A204.1 (cell line): ENCODE results near the gene TP53TG5.

Source experiments
- FAIRE-seq: peaks from 2 replicates; lab custom pipeline; 2012; peaks lifted over from hg19 to GRCh38; lab: Jason Lieb, UNC

TP53TG5 gene

GRCh38 chr20:45405571-45406259, 27.6 kb upstream of the TP53TG5 start:
- FAIRE-seq, result no peak

GRCh38 chr20:45404438-45404837, 26.3 kb upstream of the TP53TG5 start:
- no peak for FAIRE-seq

GRCh38 chr20:45402946-45403345, 24.8 kb upstream of the TP53TG5 start:
- no peak for FAIRE-seq

GRCh38 chr20:45400346-45401031, 22.4 kb upstream of the TP53TG5 start:
- FAIRE-seq, result no peak

GRCh38 chr20:45399018-45399417, 20.9 kb upstream of the TP53TG5 start:
- no peak for FAIRE-seq

- no peak for FAIRE-seq
Measured at GRCh38 chr20:45395114-45395415, 16.9 kb upstream of the TP53TG5 start.

- no peak for FAIRE-seq
Measured at GRCh38 chr20:45394221-45395113, 16.3 kb upstream of the TP53TG5 start.

- FAIRE-seq, result no peak
Measured at GRCh38 chr20:45392733-45393132, 14.6 kb upstream of the TP53TG5 start.

GRCh38 chr20:45391559-45391958, 13.4 kb upstream of the TP53TG5 start:
- FAIRE-seq, result no peak

GRCh38 chr20:45390931-45391330, 12.8 kb upstream of the TP53TG5 start:
- FAIRE-seq, result no peak

- no peak for FAIRE-seq
Measured at GRCh38 chr20:45387274-45387673, 9.1 kb upstream of the TP53TG5 start.

GRCh38 chr20:45377269-45377668, 856 bp downstream of the TP53TG5 start:
- FAIRE-seq, result no peak

- no peak for FAIRE-seq
Measured at GRCh38 chr20:45374966-45375365, 3.2 kb downstream of the TP53TG5 start.

GRCh38 chr20:45374101-45374467, 4.0 kb downstream of the TP53TG5 start:
- FAIRE-seq, result no peak

GRCh38 chr20:45373353-45374100, 4.6 kb downstream of the TP53TG5 start:
- FAIRE-seq, result no peak

- no peak for FAIRE-seq
Measured at GRCh38 chr20:45372646-45373352, 5.3 kb downstream of the TP53TG5 start.

GRCh38 chr20:45372241-45372640, 5.9 kb downstream of the TP53TG5 start:
- FAIRE-seq, result no peak

- no peak for FAIRE-seq
Measured at GRCh38 chr20:45370571-45371160, 7.5 kb downstream of the TP53TG5 start.

- no peak for FAIRE-seq
Measured at GRCh38 chr20:45368221-45368980, 9.7 kb downstream of the TP53TG5 start.

GRCh38 chr20:45367126-45367525, 11.0 kb downstream of the TP53TG5 start:
- FAIRE-seq, result no peak

- FAIRE-seq, result no peak
Measured at GRCh38 chr20:45366631-45367030, 11.5 kb downstream of the TP53TG5 start.
